GM18508 (cell line): Measurements from ENCODE around the gene CD72.
"Not testable (repeated sequence)": the region's sequence is repeated elsewhere in the genome, so short reads cannot be mapped to it uniquely, and the experiment has no call there.

Source experiments
- ATAC-seq: cut with Tn5 transposase; IDR thresholded peaks from one replicate; pipeline ENCODE4 v1.9.1; 2021; ENCODE audit warnings: moderate number of reproducible peaks; ENCODE audit not compliant: insufficient read depth, unreplicated experiment

The CD72 gene

DNA sequence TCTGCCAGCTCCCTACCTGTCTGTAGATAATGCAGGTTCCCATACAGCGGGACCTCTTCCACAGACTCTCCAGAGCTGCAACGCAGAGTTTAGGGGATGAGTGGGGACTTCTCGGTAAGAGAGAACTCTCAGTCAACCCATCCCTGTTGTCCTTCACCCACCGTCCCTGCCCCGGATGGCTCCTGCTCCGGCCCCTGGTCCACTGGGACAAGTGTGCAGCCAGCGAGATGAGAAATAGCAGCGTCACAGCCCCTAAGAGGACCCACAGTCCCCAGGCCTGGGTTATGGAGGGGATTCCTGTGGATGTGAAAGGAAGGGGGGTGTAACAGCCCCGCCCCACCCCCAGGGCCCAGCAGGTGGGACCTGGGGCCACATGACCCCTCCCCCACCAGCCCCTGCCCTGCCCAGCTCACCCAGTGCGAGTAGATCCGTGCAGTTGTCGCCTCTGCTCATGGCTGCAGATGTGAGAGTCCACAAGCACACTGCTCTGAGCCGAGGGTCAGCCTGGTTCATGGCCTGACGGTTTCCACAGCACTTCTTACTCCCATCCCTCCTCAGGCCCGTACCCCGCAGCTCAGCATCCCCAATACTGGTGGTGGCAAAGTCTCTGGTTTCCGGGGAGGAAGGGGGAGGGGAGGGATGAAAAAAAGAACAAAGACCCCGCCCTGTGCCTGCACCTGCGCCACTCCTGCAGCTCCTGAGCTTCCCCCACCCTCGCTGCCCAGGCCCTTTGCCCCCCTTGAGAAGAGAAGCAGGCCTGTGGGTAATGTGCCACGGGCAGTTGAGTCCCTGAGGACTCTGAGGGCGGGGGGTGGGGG, 32.3 kb upstream of the CD72 start, which contains the start of gene SIT1:
SIT1 (minus strand) TSS at position 591 of the 818 bp plus-strand sequence; CDS start at position 513, 78 bp downstream.
- no peak for ATAC-seq

- no peak for ATAC-seq
Observed at GRCh38 chr9:35649431-35650340, 31.5 kb upstream of the CD72 start.

- peak; percentile 72 for ATAC-seq
Observed at GRCh38 chr9:35646533-35647265, 28.5 kb upstream of the CD72 start.

GRCh38 chr9:35646153-35646532, 27.9 kb upstream of the CD72 start:
- ATAC-seq: no peak

GRCh38 chr9:35645736-35646135, 27.5 kb upstream of the CD72 start:
- not testable (repeated sequence) for ATAC-seq

- ATAC-seq: no peak
Observed at GRCh38 chr9:35643046-35643445, 24.8 kb upstream of the CD72 start.

DNA sequence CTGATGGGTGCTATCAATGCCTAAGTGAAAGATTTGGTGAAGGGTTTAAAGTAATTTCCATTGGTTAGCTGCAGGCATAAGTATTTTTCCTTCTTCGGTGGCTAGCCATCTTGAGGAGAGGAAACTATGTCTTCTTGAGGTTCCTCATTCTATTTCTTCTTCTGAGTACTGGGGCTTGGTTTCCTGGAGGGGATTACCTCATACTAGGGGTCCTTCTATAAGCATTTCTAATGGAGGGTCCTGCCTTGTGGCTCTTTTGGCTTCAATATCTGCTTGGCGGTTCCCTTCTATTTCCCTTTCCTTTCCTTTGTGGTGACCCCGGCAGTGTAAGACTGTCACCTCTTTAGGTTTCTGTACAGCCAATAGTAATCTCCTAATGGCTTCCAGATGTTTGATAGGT, 23.3 kb upstream of the CD72 start:
- not testable (repeated sequence) for ATAC-seq

GRCh38 chr9:35640431-35640830, 22.2 kb upstream of the CD72 start:
- not testable (repeated sequence) for ATAC-seq

DNA sequence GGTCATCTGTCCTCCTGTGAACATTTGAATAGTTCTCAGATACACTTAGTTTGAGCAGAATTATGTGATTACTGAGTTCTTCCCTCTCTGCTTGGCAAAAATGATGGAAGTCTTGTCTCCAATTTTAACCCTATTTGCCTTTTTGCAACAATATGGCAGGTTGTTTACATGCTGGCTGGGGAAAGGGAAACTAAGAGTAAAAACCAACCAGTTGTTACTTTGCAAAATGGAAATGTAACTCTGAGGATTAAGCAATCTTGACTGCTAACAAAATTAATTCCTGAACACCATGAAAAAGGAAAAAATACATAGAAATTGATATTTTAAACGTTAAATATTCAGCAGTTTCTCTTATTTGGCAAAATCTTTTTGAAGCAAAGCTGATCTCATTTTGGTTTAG, 21.4 kb upstream of the CD72 start:
- ATAC-seq: no peak

DNA sequence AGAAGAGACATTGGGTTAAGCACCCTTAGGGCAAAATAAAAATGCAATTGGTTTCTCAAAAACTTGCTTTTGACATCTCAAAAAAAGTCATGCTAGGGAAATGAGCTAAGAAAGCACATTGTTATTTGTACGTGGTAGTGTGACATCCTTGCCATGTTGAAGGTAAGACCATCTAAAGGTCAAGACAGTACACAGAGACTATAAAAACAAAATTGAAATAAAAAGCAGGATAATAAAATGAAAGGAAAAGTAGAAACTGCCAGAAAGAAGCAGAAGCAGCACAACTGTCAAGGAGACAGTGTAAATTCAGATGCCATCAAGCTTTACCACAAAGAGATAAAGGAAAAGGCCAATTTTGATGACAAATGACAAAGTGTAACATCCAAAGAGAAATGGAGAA, 21.0 kb upstream of the CD72 start:
- ATAC-seq: not testable (repeated sequence)

DNA sequence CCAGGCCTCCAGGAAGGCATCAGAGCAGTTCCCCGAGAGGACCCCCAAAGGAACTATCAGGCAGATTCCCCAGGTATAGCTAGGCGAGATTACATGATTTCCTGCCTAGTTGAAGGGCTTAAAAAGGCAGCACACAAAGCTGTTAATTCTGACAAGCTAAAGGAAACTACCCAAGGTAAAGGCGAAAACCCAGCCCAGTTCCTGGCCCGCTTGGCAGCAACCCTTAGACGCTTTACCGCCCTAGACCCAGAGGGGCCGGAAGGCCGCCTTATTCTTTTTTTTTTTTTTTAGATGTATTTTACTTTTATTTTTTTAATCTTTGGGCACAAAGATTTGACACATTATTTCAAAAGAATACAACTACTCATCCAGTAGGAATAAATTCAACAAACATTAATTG, 20.5 kb upstream of the CD72 start:
- not testable (repeated sequence) for ATAC-seq

- ATAC-seq: not testable (repeated sequence)
Observed at GRCh38 chr9:35637427-35637955, 19.3 kb upstream of the CD72 start.

DNA sequence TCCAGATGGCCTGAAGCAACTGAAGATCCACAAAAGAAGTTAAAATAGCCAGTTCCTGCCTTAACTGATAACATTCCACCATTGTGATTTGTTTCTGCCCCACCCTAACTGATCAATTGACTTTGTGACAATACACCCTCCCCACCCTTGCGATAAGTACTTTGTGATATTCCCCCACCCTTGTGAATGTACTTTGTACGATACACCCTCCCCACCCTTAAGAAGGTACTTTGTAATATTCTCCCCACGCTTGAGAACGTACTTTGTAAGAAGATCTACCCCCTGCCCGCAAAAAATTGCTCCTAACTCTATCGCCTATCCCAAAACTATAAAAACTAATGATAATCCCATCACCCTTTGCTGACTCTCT, 18.6 kb upstream of the CD72 start:
- ATAC-seq: not testable (repeated sequence)

GRCh38 chr9:35636135-35636876, 18.1 kb upstream of the CD72 start:
- no peak for ATAC-seq

DNA sequence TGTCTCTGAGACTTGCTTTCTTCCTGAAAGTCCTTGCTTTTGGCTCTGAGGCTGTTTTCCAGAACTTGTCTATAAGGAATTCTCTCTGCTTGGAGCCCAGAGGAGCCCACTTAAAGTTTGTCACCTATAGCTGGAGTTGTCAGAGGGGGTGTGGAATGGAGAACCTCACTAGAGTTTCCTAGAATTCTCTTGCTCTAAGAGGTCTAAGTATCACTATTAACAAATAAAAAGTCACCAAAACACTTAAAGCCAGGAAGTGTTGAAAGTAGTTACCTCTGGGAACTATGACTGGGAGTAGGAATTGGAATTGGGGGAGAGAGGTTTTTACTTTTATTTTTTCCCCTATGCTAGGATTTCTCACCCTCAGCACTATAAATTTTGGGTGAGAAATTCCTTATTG, 17.5 kb upstream of the CD72 start:
- ATAC-seq: no peak

- ATAC-seq: no peak
Observed at GRCh38 chr9:35629597-35629996, 11.4 kb upstream of the CD72 start.

- ATAC-seq: no peak
Observed at GRCh38 chr9:35628389-35628991, 10.3 kb upstream of the CD72 start.

GRCh38 chr9:35627575-35627974, 9.4 kb upstream of the CD72 start:
- no peak for ATAC-seq

- no peak for ATAC-seq
Observed at GRCh38 chr9:35619800-35620158, 1.6 kb upstream of the CD72 start.
